Panc1 (cell line): ENCODE results near the gene IQSEC2. TPM values are rescaled to one million over a fixed set of nuclear protein-coding genes. Genes with fewer than 3 reads are reported as not detected.

ENCODE experiments used
- ATAC-seq: fragments of 200-7000 bp; cut with Tn5 transposase; 2 replicates; pipeline ENCODE4 v1.9.1; 2020; ENCODE audit warnings: mild to moderate bottlenecking, moderate library complexity
- BruUV-seq: library from RNA; stranded (reverse); fragments of 400-500 nt; replicated peaks from 2 replicates; lab custom pipeline; 2021; lab: Mats Ljungman, UMichigan
- CTCF ChIA-PET: fragments of 300-600 bp; sonication (Branson Sonifier 250); formaldehyde crosslinking; loops from one replicate; lab custom pipeline; 2022; ENCODE audit warnings: antibody characterized with exemption; lab: Charles Lee
- POLR2A ChIA-PET: fragments of 300-600 bp; sonication (Branson Sonifier 250); formaldehyde crosslinking; loops from one replicate; lab custom pipeline; 2022; ENCODE audit warnings: antibody characterized with exemption; lab: Charles Lee
- DNase-seq: peaks from one replicate; pipeline ENCODE4 v3.0.0-alpha.2; 2010; ENCODE audit warnings: low read depth, low spot score
- H3K27ac ChIP-seq: 2 replicates; pipeline ENCODE4 v1.5.1; 2011; ENCODE audit warnings: mild to moderate bottlenecking, low read length, inconsistent platforms
- H3K27me3 ChIP-seq: fragments of 200-500 bp; sonication (Bioruptor generic); 2 replicates; pipeline ENCODE4 v1.6.0; 2014; ENCODE audit warnings: low read length, inconsistent platforms; ENCODE audit not compliant: control insufficient read depth, insufficient read depth
- H3K36me3 ChIP-seq: fragments of 200-500 bp; sonication (Bioruptor generic); 2 replicates; pipeline ENCODE4 v1.5.1; 2014; ENCODE audit warnings: inconsistent platforms, mild to moderate bottlenecking, low read length, moderate library complexity; ENCODE audit not compliant: control insufficient read depth, insufficient read depth
- H3K4me1 ChIP-seq: 2 replicates; pipeline ENCODE4 v1.5.1; 2011; ENCODE audit warnings: inconsistent platforms, mild to moderate bottlenecking, low read length, moderate library complexity; ENCODE audit not compliant: control insufficient read depth, insufficient read depth
- H3K4me3 ChIP-seq, 2 experiments: 2 replicates each; pipeline ENCODE4 v1.5.1; 2011 to 2012; ENCODE audit warnings: low read depth in 2 of 2, low read length in 2 of 2, mild to moderate bottlenecking in 2 of 2, inconsistent platforms in 1 of 2, moderate library complexity in 1 of 2
- H3K9me3 ChIP-seq: fragments of 200-500 bp; sonication (Bioruptor generic); 2 replicates; pipeline ENCODE4 v1.5.1; 2014; ENCODE audit warnings: low read depth, mild to moderate bottlenecking, inconsistent platforms, low read length, moderate library complexity; ENCODE audit not compliant: control insufficient read depth, insufficient read depth
- POLR2AphosphoS5 ChIP-seq: IDR thresholded peaks from 2 replicates; pipeline ENCODE4 v1.6.1; 2012; ENCODE audit warnings: mild to moderate bottlenecking, low read depth, low read length, moderate library complexity
- SIN3A ChIP-seq: IDR thresholded peaks from 2 replicates; pipeline ENCODE4 v1.6.1; 2012; ENCODE audit warnings: low read depth, mild to moderate bottlenecking, low read length, moderate library complexity, borderline replicate concordance; ENCODE audit not compliant: insufficient read depth
- TCF7L2 ChIP-seq: IDR thresholded peaks from 2 replicates; pipeline ENCODE4 v1.6.1; 2011; ENCODE audit warnings: mild to moderate bottlenecking, low read depth, low read length, inconsistent platforms
- in situ Hi-C: cut with HindIII; loops from 2 replicates; pipeline ENCODE4 v1.10.0; 2016; ENCODE audit warnings: low sequenced_read_pairs, low pct_unique_long_range_greater_than_20kb
- intact Hi-C: fragments of 100-400 bp; cut with micrococcal nuclease; formaldehyde crosslinking; loops from one replicate; pipeline ENCODE4 v1.10.0; 2022; ENCODE audit not compliant: unreplicated experiment
- total RNA-seq: library from RNA; stranded (reverse); gene quantifications from one replicate; pipeline ENCODE4 v1.2.1, GENCODE V29; 2021; ENCODE audit not compliant: unreplicated experiment
- TF ChIP-seq, protein P1 (sequence below): fragments of 450-650 bp; IDR thresholded peaks from 2 replicates; pipeline ENCODE4 v1.5.1; 2017; ENCODE audit warnings: mild to moderate bottlenecking
- TF ChIP-seq, protein P2 (sequence below), 2 experiments: IDR thresholded peaks; 2 replicates each; pipeline ENCODE4 v1.6.1; 2011 to 2012; ENCODE audit warnings: low read depth in 2 of 2, control low read depth in 1 of 2, low read length in 1 of 2, mild to moderate bottlenecking in 1 of 2, moderate library complexity in 1 of 2; ENCODE audit not compliant: insufficient read depth in 1 of 2

Gene IQSEC2
- total RNA-seq, 1 experiment from 2014 or later = 38.8 TPM

DNA sequence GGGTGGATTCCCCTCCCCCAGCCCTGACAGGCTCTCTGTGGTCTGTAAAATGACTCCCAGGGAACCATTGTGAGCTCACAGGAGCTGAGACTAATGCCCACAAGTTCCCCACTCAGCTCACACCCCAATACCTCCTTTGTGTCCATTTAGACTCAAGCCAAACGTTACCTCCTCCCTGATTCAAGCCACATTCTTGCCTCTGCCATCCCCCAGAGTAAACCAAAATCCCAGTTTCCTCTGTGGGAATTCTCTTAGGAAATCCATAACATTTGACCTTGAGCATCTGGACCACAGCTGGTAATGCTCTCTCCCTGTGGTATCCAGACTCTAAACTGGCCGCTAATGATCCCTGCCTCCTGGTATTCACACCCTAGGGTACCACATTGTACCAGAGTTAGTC is 30.1 kb downstream of the IQSEC2 start:
- DNase-seq (no peak), ATAC-seq (no peak)
- H3K27me3 ChIP-seq = no peaks in the 10 kb centered on the region
- H3K4me1 ChIP-seq = no peaks in the 10 kb centered on the region
- H3K9me3 ChIP-seq = no peaks in the 10 kb centered on the region
- intact Hi-C loops (no loop called here), in situ Hi-C loops (no loop called here)
- no peak overlapping the region for H3K4me3 ChIP-seq
- no peak overlapping the region for H3K27ac ChIP-seq
- TF ChIP-seq, protein P1, sequence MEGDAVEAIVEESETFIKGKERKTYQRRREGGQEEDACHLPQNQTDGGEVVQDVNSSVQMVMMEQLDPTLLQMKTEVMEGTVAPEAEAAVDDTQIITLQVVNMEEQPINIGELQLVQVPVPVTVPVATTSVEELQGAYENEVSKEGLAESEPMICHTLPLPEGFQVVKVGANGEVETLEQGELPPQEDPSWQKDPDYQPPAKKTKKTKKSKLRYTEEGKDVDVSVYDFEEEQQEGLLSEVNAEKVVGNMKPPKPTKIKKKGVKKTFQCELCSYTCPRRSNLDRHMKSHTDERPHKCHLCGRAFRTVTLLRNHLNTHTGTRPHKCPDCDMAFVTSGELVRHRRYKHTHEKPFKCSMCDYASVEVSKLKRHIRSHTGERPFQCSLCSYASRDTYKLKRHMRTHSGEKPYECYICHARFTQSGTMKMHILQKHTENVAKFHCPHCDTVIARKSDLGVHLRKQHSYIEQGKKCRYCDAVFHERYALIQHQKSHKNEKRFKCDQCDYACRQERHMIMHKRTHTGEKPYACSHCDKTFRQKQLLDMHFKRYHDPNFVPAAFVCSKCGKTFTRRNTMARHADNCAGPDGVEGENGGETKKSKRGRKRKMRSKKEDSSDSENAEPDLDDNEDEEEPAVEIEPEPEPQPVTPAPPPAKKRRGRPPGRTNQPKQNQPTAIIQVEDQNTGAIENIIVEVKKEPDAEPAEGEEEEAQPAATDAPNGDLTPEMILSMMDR = no peak
- TF ChIP-seq, protein P2, sequence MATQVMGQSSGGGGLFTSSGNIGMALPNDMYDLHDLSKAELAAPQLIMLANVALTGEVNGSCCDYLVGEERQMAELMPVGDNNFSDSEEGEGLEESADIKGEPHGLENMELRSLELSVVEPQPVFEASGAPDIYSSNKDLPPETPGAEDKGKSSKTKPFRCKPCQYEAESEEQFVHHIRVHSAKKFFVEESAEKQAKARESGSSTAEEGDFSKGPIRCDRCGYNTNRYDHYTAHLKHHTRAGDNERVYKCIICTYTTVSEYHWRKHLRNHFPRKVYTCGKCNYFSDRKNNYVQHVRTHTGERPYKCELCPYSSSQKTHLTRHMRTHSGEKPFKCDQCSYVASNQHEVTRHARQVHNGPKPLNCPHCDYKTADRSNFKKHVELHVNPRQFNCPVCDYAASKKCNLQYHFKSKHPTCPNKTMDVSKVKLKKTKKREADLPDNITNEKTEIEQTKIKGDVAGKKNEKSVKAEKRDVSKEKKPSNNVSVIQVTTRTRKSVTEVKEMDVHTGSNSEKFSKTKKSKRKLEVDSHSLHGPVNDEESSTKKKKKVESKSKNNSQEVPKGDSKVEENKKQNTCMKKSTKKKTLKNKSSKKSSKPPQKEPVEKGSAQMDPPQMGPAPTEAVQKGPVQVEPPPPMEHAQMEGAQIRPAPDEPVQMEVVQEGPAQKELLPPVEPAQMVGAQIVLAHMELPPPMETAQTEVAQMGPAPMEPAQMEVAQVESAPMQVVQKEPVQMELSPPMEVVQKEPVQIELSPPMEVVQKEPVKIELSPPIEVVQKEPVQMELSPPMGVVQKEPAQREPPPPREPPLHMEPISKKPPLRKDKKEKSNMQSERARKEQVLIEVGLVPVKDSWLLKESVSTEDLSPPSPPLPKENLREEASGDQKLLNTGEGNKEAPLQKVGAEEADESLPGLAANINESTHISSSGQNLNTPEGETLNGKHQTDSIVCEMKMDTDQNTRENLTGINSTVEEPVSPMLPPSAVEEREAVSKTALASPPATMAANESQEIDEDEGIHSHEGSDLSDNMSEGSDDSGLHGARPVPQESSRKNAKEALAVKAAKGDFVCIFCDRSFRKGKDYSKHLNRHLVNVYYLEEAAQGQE (IDR thresholded peaks at IDR 0.05; ENCODE audit: insufficient read depth in 1 of 2, low read depth in 2 of 2, low read length in 1 of 2) = no peak
- TF ChIP-seq TCF7L2 (no peak), POLR2AphosphoS5 (no peak)
- no TSS peak for BruUV-seq
- no peaks in the 10 kb centered on the region for H3K36me3 ChIP-seq
- ChIA-PET POLR2A (no interaction called here), CTCF (no interaction called here)

DNA sequence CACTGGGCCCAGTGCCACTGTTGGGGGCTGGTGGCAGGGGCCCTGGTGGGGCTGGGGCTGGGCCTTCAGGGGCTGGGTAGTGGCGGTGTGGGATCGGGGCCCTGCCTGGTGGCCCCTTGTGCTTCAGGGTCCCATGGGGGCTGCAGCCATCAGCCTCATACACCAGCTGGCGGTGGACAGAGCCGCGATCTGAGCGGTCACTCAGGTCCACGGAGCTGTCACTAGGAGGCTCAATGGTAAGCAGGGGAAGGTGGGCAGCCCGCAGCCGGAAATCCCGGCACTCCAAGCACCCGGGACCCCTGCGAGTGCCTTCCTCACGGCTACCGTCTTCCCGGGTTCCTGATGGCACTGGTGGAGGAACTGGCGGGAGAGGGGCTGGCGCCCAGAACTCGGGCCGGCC is 30.8 kb downstream of the IQSEC2 start:
- in situ Hi-C loops = no loop called here
- BruUV-seq = no TSS peak
- Histone ChIP-seq H3K36me3 (no peaks in the 10 kb centered on the region), H3K4me1 (no peaks in the 10 kb centered on the region), H3K27ac (no peak overlapping the region), H3K27me3 (no peaks in the 10 kb centered on the region), H3K4me3 (no peak overlapping the region), H3K9me3 (no peaks in the 10 kb centered on the region)
- TF ChIP-seq SIN3A (no peak), TCF7L2 (no peak)
- ChIA-PET POLR2A (no interaction called here), CTCF (interaction anchor here (0.6 kb wide), 1 partner anchor 10 kb away, joined by 5 read pairs; no protein-coding TSS in a partner anchor)
- intact Hi-C loops = no loop called here
- DNase-seq = no peak
- ATAC-seq = no peak

DNA sequence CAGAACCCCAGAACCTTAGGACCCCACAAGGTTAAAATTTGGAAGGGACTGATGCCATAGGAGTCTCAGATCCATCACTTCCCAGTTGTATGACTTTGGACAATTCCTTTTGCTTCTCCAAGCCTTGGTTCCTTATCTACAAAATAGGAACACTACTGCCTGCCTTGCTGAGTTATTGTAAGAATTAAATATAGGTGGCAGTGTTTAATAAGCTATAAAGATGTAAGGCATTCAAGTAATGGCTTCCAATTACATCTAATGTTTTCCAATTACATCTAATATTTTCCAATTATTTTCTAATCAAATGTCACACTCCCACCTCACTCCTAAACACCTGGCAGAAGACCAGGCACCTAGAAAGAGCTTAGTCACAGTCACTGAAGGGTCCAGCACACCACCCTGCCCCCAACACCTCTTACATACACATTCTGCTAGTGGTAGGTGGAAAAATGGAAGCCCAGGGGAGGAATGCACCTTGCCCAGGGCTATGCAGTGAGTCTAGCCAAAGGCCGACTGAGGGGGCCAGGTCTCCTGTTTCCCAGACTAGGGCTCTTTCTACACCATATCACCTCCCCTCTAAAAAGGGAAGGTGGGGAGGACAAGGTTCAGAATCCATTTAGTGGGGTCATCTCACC is 31.9 kb downstream of the IQSEC2 start:
- TF ChIP-seq POLR2AphosphoS5 = no peak
- TF ChIP-seq TCF7L2 = no peak
- TF ChIP-seq SIN3A = no peak
- TF ChIP-seq, protein P1 = no peak
- TF ChIP-seq, protein P2 (IDR thresholded peaks at IDR 0.05; ENCODE audit: insufficient read depth in 1 of 2, low read depth in 2 of 2, low read length in 1 of 2) = no peak
- no TSS peak for BruUV-seq
- intact Hi-C loops (no loop called here), in situ Hi-C loops (no loop called here)
- Histone ChIP-seq H3K4me3 (no peak overlapping the region), H3K36me3 (no peaks in the 10 kb centered on the region), H3K27ac (no peak overlapping the region), H3K9me3 (no peaks in the 10 kb centered on the region), H3K27me3 (no peaks in the 10 kb centered on the region), H3K4me1 (no peaks in the 10 kb centered on the region)
- ATAC-seq = no peak
- DNase-seq = no peak
- CTCF ChIA-PET = interaction anchor here (0.6 kb wide), 1 partner anchor 60 kb away, joined by 3 read pairs; no protein-coding TSS in a partner anchor
- POLR2A ChIA-PET = no interaction called here
